Measurements from ENCODE around the gene ERC2. TPM values are rescaled to one million over a fixed set of nuclear protein-coding genes. Genes with fewer than 3 reads are reported as not detected.

ERC2 gene
- total and polyA plus RNA-seq, 2 of the 8 experiments (the other 6 are each of a cell fraction or from before 2014, with no cell fraction given): 16.4 to 22.8 TPM

- Histone ChIP-seq H3K27ac (ENCODE audit: low read depth, low read length) (no peak overlapping the region), H4K91ac (replicated peaks; ENCODE audit: insufficient read length, low read length) (no peak overlapping the region), H3K23me2 (ENCODE audit: low read depth, low read length) (peaks cover 48% of the 10 kb centered on the region), H2BK20ac (ENCODE audit: low read length) (peak overlapping the region; percentile 73; the same call in 1 of the 2 replicates), H2BK15ac (ENCODE audit: low read length) (peak overlapping the region; percentile 94; the same call in 1 of the 2 replicates), H3K4me1 (replicated peaks in 1 of 4; ENCODE audit: control insufficient read depth in 3 of 4, insufficient read depth in 4 of 4, low read length in 3 of 4) (peaks cover 0 to 20% (median 9%) of the 10 kb centered on the region in 4 experiments; a peak in 6 of 7 replicates), H4K20me1 (replicated peaks in 1 of 2; ENCODE audit: control insufficient read depth in 1 of 2, insufficient read depth in 2 of 2, low read length in 2 of 2) (peaks cover 5 to 12% of the 10 kb centered on the region in 2 experiments), H3K79me2 (ENCODE audit: control insufficient read depth in 1 of 2, insufficient read depth in 2 of 2, low read length in 2 of 2) (no peaks in the 10 kb centered on the region), H4K8ac (ENCODE audit: extremely low read depth, insufficient read depth, low read length) (no peak overlapping the region), H3K36me3 (ENCODE audit: control insufficient read depth in 2 of 4, insufficient read depth in 4 of 4, low read length in 3 of 4) (0 out of 8 replicates have a peak, but pooled peaks cover 0 to 2% (median 0%) of the 10 kb centered on the region in 4 experiments), H2AK5ac (ENCODE audit: low read depth, low read length) (no peak overlapping the region), H3K18ac (ENCODE audit: extremely low read depth, low read length) (peak overlapping the region; percentile 43; the same call in 1 of the 2 replicates), H2BK12ac (ENCODE audit: low read depth, low read length) (peak overlapping the region; percentile 52; the same call in 1 of the 2 replicates), H2AFZ (ENCODE audit: low read length) (no peak overlapping the region), H4K5ac (ENCODE audit: insufficient read length, low read depth, low read length) (no peak overlapping the region), H3K9ac (replicated peaks in 1 of 4; ENCODE audit: extremely low read depth in 1 of 4, low read depth in 3 of 4, low read length in 3 of 4) (no peak overlapping the region), H3K27me3 (replicated peaks in 1 of 4; ENCODE audit: control insufficient read depth in 3 of 4, extremely low read depth in 1 of 4, insufficient read depth in 3 of 4, low read length in 3 of 4) (peaks cover 30 to 78% (median 66%) of the 10 kb centered on the region in 4 experiments), H3K4me3 (ENCODE audit: extremely low read depth in 1 of 4, insufficient read depth in 2 of 4, low read depth in 3 of 4, low read length in 4 of 4) (peak overlapping the region; percentile 45 to 90 (median 57)), H3K14ac (ENCODE audit: insufficient read length) (no peak overlapping the region), H3K56ac (replicated peaks; ENCODE audit: insufficient read length, low read depth, low read length) (no peak overlapping the region), H3K4ac (replicated peaks; ENCODE audit: insufficient read length, low read depth, low read length) (no peak overlapping the region), H3K9me3 (ENCODE audit: insufficient read depth in 2 of 2, low read depth in 1 of 2, low read length in 1 of 2) (no peaks in the 10 kb centered on the region), H3K4me2 (ENCODE audit: insufficient read depth in 1 of 2, low read depth in 2 of 2, low read length in 2 of 2) (peak overlapping the region; percentile 99), H3K23ac (ENCODE audit: insufficient read length) (no peak overlapping the region), H3K79me1 (ENCODE audit: low read depth, low read length) (no peaks in the 10 kb centered on the region), H2BK5ac (ENCODE audit: low read depth, low read length) (0 out of 2 replicates have a peak overlapping the region, but pooled peaks have one; percentile 9), H2BK120ac (replicated peaks; ENCODE audit: low read depth, low read length) (no peak overlapping the region)
- DNase-seq (ENCODE audit: low read depth in 1 of 2, low spot score in 2 of 2): peak in 1 of 2 experiments; percentile 76
- ChIA-PET POLR2A (ENCODE audit: partially characterized antibody) (interaction anchor here (0.6 to 1.6 kb wide), 3 partner anchors 9 to 431 kb away, joined by 3 to 4 read pairs (median 3); no protein-coding TSS in a partner anchor), CTCF (ENCODE audit: partially characterized antibody) (interaction anchor here (0.5 to 3.2 kb wide), 6 partner anchors 152 to 915 kb away, joined by 3 to 16 read pairs (median 3); no protein-coding TSS in a partner anchor)
- WGBS, 2 experiments (ENCODE audit: extremely low coverage in 1 of 2, insufficient coverage in 1 of 2, insufficient read length in 1 of 2, insufficient replicate concordance in 2 of 2, low coverage in 1 of 2, low lambda C conversion rate in 2 of 2, missing lambda C conversion rate in 1 of 2): 1% methylated on average over 33 of the region's 38 CpGs; no CpG with 5 or more reads in 1 of the 2 experiments
- FAIRE-seq: no peak
- peak; percentile 42; the same call in 1 of the 2 replicates for TF ChIP-seq RBBP5 (IDR thresholded peaks at IDR 0.05; ENCODE audit: borderline replicate concordance, low read depth, low read length)
- TF ChIP-seq KDM5A (IDR thresholded peaks at IDR 0.05; ENCODE audit: low read length): no peak
- TF ChIP-seq EP300 (IDR thresholded peaks at IDR 0.05; ENCODE audit: borderline replicate concordance in 1 of 2, low read depth in 2 of 2, low read length in 2 of 2): no peak
- TF ChIP-seq GABPA (IDR thresholded peaks at IDR 0.05; ENCODE audit: borderline replicate concordance, insufficient read depth, low read length): no peak
- peak; percentile 36 for TF ChIP-seq KDM4A (IDR thresholded peaks at IDR 0.05; ENCODE audit: low read depth, low read length, severe bottlenecking)
- no peak for TF ChIP-seq YY1 (IDR thresholded peaks at IDR 0.05; ENCODE audit: low read depth, low read length)
- no peak for TF ChIP-seq PHF8 (conservative IDR thresholded peaks at IDR 0.05; ENCODE audit: low read depth, low read length)
- no peak for TF ChIP-seq JUN (IDR thresholded peaks at IDR 0.05; ENCODE audit: low read depth, low read length)
- TF ChIP-seq NRF1 (IDR thresholded peaks at IDR 0.05; ENCODE audit: low read depth, low read length): no peak
- TF ChIP-seq EGR1 (IDR thresholded peaks at IDR 0.05; ENCODE audit: borderline replicate concordance, low read depth, low read length): no peak
Observed at GRCh38 chr3:55482496-55483195, 985.6 kb downstream of the ERC2 start.

All from H1 (cell line).